SK-N-SH (cell line): ENCODE measurements around the gene GDPD4. TPM values are rescaled to one million over a fixed set of nuclear protein-coding genes. Genes with fewer than 3 reads are reported as not detected.

ENCODE experiments used
- CTCF ChIA-PET: fragments of 300-600, 350-600 bp; formaldehyde crosslinking; extraction: SDS; loops from one replicate; lab custom pipeline; 2021; lab: Yijun Ruan, JAX
- POLR2A ChIA-PET: fragments of 350-600 bp; sonication (Branson Sonifier 250); formaldehyde crosslinking; extraction: SDS; loops from one replicate; lab custom pipeline; 2020; ENCODE audit warnings: antibody characterized with exemption, inconsistent platforms; lab: Yijun Ruan, JAX
- DNase-seq: peaks from one replicate; pipeline ENCODE4 v3.0.0; 2012
- H2AFZ ChIP-seq: fragments of 200-600 bp; sonication (generic); 2 replicates; pipeline ENCODE4 v1.8.1; 2016; ENCODE audit warnings: antibody characterized with exemption, mild to moderate bottlenecking, low read depth
- H3F3A ChIP-seq: fragments of 200-600 bp; sonication (generic); replicated peaks from 2 replicates; pipeline ENCODE3; 2016; ENCODE audit warnings: antibody characterized with exemption, mild to moderate bottlenecking; ENCODE audit not compliant: insufficient read depth
- H3K27ac ChIP-seq, 2 experiments: fragments of 200-500 bp in 1 of 2; fragments of 200-600 bp in 1 of 2; sonication (Bioruptor generic) in 1 of 2; sonication (generic), shearing (Covaris generic) in 1 of 2; 2 replicates each; pipeline versions ENCODE4 v1.5.1 to v1.6.1; 2014 to 2016; ENCODE audit warnings: low read depth in 2 of 2, inconsistent platforms in 1 of 2, low read length in 1 of 2, mild to moderate bottlenecking in 1 of 2, mixed read lengths in 1 of 2
- H3K27me3 ChIP-seq: fragments of 200-600 bp; sonication (generic), shearing (Covaris generic); 2 replicates; pipeline ENCODE4 v1.6.1; 2016; ENCODE audit warnings: mixed run types; ENCODE audit not compliant: insufficient read depth
- H3K36me3 ChIP-seq, 2 experiments: fragments of 200-500 bp in 1 of 2; fragments of 200-600 bp in 1 of 2; sonication (Bioruptor generic) in 1 of 2; sonication (generic) in 1 of 2; replicated peaks in 1 of 2; 2 replicates each; pipeline versions ENCODE3 to v1.5.1; 2014 to 2016; ENCODE audit warnings: low read length in 1 of 2, mild to moderate bottlenecking in 1 of 2; ENCODE audit not compliant: insufficient read depth in 2 of 2, control insufficient read depth in 1 of 2
- H3K4me1 ChIP-seq, 2 experiments: fragments of 200-500 bp in 1 of 2; fragments of 200-600 bp in 1 of 2; sonication (Bioruptor generic) in 1 of 2; sonication (generic), shearing (Covaris generic) in 1 of 2; 2 replicates each; pipeline versions ENCODE4 v1.5.1 to v1.6.1; 2014 to 2016; ENCODE audit warnings: low read depth in 1 of 2, low read length in 1 of 2, mixed run types in 1 of 2; ENCODE audit not compliant: insufficient read depth in 2 of 2, control insufficient read depth in 1 of 2
- H3K4me2 ChIP-seq: fragments of 200-600 bp; sonication (generic), shearing (Covaris generic); 2 replicates; pipeline ENCODE4 v1.6.1; 2017; ENCODE audit warnings: mixed run types
- H3K4me3 ChIP-seq, 2 experiments: fragments of 200-500 bp in 1 of 2; fragments of 200-600 bp in 1 of 2; sonication (Bioruptor generic) in 1 of 2; sonication (generic), shearing (Covaris generic) in 1 of 2; 2 replicates each; pipeline versions ENCODE4 v1.5.1 to v1.8.1; 2014 to 2016; ENCODE audit warnings: low read depth in 2 of 2, inconsistent platforms in 1 of 2, low read length in 1 of 2, mild to moderate bottlenecking in 1 of 2, mixed read lengths in 1 of 2, moderate library complexity in 1 of 2
- H3K79me2 ChIP-seq: fragments of 200-600 bp; sonication (generic); 2 replicates; pipeline ENCODE4 v1.8.1; 2017; ENCODE audit warnings: mild to moderate bottlenecking; ENCODE audit not compliant: insufficient read depth
- H3K9ac ChIP-seq: fragments of 200-600 bp; sonication (generic); 2 replicates; pipeline ENCODE4 v1.6.1; 2017; ENCODE audit warnings: mixed run types
- H3K9me2 ChIP-seq: fragments of 200-600 bp; sonication (generic); 2 replicates; pipeline ENCODE4 v1.6.1; 2017; ENCODE audit warnings: mixed run types
- H3K9me3 ChIP-seq: fragments of 200-600 bp; sonication (generic); 2 replicates; pipeline ENCODE4 v1.6.1; 2017; ENCODE audit warnings: mixed run types, mild to moderate bottlenecking, moderate library complexity
- H4K20me1 ChIP-seq: fragments of 200-600 bp; sonication (generic); 2 replicates; pipeline ENCODE4 v1.6.1; 2017; ENCODE audit warnings: mild to moderate bottlenecking, mixed run types; ENCODE audit not compliant: insufficient read depth
- CTCF ChIP-seq: fragments of 200-600 bp; sonication (generic); IDR thresholded peaks from 2 replicates; pipeline ENCODE4 v1.6.1; 2017; ENCODE audit warnings: antibody characterized with exemption, mild to moderate bottlenecking, moderate library complexity
- EP300 ChIP-seq, 2 experiments: IDR thresholded peaks; 2 replicates each; pipeline versions ENCODE4 v1.4.0 to v1.6.1; 2012; ENCODE audit warnings: borderline replicate concordance in 1 of 2, low read depth in 1 of 2, low read length in 1 of 2
- FOXJ3 ChIP-seq: sonication (generic); formaldehyde crosslinking; IDR thresholded peaks from 2 replicates; pipeline ENCODE4 v1.5.1; 2020; ENCODE audit warnings: mild to moderate bottlenecking, missing genetic modification reagents
- JUND ChIP-seq: IDR thresholded peaks from 2 replicates; pipeline ENCODE4 v1.4.0; 2012
- MAX ChIP-seq: IDR thresholded peaks from 2 replicates; pipeline ENCODE4 v1.4.0; 2012; ENCODE audit warnings: low read depth
- MEF2A ChIP-seq: IDR thresholded peaks from 2 replicates; pipeline ENCODE4 v1.4.0; 2012; ENCODE audit warnings: low read depth, borderline replicate concordance
- MXI1 ChIP-seq: IDR thresholded peaks from 2 replicates; pipeline ENCODE4 v1.6.1; 2012; ENCODE audit warnings: mild to moderate bottlenecking, low read depth, low read length, improper control_type of control experiment
- NRF1 ChIP-seq: IDR thresholded peaks from 2 replicates; pipeline ENCODE4 v1.6.1; 2012; ENCODE audit warnings: low read depth, mild to moderate bottlenecking, low read length
- REST ChIP-seq: IDR thresholded peaks from 2 replicates; pipeline ENCODE4 v1.6.1; 2012; ENCODE audit warnings: mild to moderate bottlenecking, low read depth, low read length, moderate library complexity
- RXRA ChIP-seq: IDR thresholded peaks from 2 replicates; pipeline ENCODE4 v1.4.0; 2012; ENCODE audit warnings: low read depth, mild to moderate bottlenecking, borderline replicate concordance
- TAF1 ChIP-seq: IDR thresholded peaks from 2 replicates; pipeline ENCODE4 v1.6.1; 2012; ENCODE audit warnings: low read depth, mild to moderate bottlenecking, low read length, moderate library complexity, borderline replicate concordance
- ZBTB33 ChIP-seq: IDR thresholded peaks from 2 replicates; pipeline ENCODE4 v1.4.0; 2012; ENCODE audit warnings: low read depth, borderline replicate concordance
- WGBS: methylation state at CpG from one replicate; pipeline ENCODE4 v1.1.6; 2017; ENCODE audit warnings: low lambda C conversion rate; 5-methylcytosine and 5-hydroxymethylcytosine counted together
- polyA plus RNA-seq, 3 experiments: library from polyadenylated mRNA; depleted of rRNA; stranded (reverse); fragments of >200 nt; gene quantifications; 2 replicates each; pipeline ENCODE4 v1.2.3, GENCODE V29; 2012

The GDPD4 gene
- polyA plus RNA-seq, 1 of the 3 experiments (the other 2 are of a cell fraction) = not detected

DNA sequence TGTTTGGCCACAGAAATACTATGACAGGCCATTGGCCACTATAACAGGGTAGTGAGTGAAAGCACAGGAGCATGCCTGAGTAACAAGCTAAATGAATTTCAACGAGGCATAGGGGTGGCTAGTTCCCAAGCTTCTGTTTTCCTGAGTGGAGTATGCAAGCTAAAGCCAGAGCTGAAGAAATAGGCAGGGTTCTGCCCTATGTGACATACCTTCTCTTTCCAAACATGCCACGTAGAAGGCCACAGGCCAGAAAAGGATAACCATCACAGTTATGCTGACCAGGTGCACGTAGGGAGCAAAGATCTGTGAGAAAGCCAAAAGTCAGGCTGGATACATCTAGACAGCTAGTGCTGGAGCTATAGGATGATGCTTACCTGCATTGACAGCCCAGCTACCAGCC, 30.6 kb downstream of the GDPD4 start:
- ChIA-PET CTCF (no interaction called here), POLR2A (no interaction called here)
- Histone ChIP-seq H3K79me2 (no peaks in the 10 kb centered on the region), H3K4me2 (no peak overlapping the region), H3K27ac (no peak overlapping the region), H3K27me3 (no peaks in the 10 kb centered on the region), H4K20me1 (no peaks in the 10 kb centered on the region), H3K9me2 (no peaks in the 10 kb centered on the region), H3K9ac (no peak overlapping the region), H2AFZ (no peak overlapping the region), H3K4me1 (no peaks in the 10 kb centered on the region), H3K36me3 (no peaks in the 10 kb centered on the region), H3K4me3 (no peak overlapping the region), H3K9me3 (no peaks in the 10 kb centered on the region)
- no peak for DNase-seq
- WGBS = 65% methylated on average over 2 of the region's 3 CpGs
- TF ChIP-seq MAX (no peak), FOXJ3 (CRISPR knock-in tag) (no peak), JUND (no peak), EP300 (IDR thresholded peaks at IDR 0.05; ENCODE audit: borderline replicate concordance in 1 of 2, low read depth in 1 of 2, low read length in 1 of 2) (no peak), TAF1 (no peak), NRF1 (no peak), ZBTB33 (no peak), MXI1 (no peak), MEF2A (no peak), REST (no peak), RXRA (no peak), CTCF (no peak)
- TF ChIP-seq, all 33 proteins: peak for 0
- H3F3A ChIP-seq = peaks cover 4% of the 10 kb centered on the region
